ENCODE measurements around the gene ZNF324.

DNA sequence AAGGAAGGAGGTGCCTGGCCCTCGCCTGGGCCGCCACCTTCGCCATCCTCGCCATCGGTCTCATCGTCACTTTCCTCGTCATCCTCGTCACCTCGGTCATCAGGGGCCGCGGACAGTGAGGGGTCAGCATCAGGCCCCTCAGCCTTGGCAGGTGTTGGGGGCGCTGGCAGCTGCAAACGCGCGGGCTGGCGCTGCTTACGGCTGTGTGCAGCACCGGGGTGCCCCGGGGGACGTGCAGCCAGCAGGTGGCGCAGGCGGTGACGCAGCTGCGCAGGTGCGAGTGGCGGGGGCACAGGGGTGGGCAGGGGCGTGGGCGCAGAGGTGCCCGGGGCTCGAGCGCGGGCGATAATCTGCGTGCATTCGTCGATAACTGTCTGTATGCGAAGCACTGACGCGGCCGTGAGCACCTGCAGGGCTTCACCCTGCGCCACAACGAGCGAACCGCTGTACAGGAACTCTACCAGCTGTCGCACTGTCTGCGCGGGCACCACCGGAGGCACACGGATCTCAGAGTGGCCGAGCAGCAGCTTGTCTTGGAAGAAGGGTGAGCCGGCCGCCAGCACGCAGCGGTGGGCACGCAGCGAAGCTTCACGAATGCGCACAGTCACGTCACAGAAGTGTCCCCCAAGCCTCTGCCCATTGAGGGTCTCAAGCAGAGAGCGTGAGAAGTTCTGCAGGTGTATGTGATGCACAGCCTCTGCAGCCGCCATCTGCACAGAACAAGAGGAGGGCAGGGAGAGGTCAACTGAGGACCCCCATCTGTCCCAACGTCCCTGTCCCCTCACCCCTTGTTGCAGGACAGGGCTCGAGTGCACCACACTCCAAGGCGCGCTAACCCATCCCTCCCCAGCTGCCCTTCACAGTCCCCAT is 50.3 kb downstream of the ZNF324 start:
- TF ChIP-seq CTCF (IDR thresholded peaks at IDR 0.05; ENCODE audit: poor library complexity) (no peak), EZH2 (IDR thresholded peaks at IDR 0.05; ENCODE audit: borderline replicate concordance) (no peak)
